Measurements from ENCODE around the gene MED27. TPM values are rescaled to one million over a fixed set of nuclear protein-coding genes. Genes with fewer than 3 reads are reported as not detected.

The MED27 gene
- total RNA-seq, 1 experiment from 2014 or later: 38.4 TPM

DNA sequence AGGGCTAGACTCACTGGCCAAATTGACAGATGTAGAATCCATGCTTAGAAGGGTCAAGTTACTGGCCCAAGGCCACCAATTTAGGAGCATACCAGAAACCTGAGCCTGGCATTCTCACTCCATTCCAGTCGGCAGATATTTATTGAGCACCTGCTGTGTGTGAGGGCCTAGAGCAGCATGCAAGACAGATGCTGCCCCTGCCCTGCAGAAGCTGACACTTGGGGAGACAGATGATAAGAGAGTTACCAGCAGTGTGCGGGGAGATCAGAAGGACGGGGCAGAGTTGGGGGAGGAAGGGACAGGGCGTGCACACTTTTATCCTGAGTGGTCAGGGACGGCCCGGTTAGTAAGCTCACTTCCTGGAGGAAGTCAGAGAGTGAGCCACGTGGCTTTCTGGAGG, 228.3 kb downstream of the MED27 start:
- no peak overlapping the region for H2AFZ ChIP-seq (ENCODE audit: low read length)
- H3K4me1 ChIP-seq (ENCODE audit: insufficient read depth, low read length): no peaks in the 10 kb centered on the region
- no peak for TF ChIP-seq EZH2 (IDR thresholded peaks at IDR 0.05; ENCODE audit: low read length, unreplicated experiment)
- TF ChIP-seq, protein P1, sequence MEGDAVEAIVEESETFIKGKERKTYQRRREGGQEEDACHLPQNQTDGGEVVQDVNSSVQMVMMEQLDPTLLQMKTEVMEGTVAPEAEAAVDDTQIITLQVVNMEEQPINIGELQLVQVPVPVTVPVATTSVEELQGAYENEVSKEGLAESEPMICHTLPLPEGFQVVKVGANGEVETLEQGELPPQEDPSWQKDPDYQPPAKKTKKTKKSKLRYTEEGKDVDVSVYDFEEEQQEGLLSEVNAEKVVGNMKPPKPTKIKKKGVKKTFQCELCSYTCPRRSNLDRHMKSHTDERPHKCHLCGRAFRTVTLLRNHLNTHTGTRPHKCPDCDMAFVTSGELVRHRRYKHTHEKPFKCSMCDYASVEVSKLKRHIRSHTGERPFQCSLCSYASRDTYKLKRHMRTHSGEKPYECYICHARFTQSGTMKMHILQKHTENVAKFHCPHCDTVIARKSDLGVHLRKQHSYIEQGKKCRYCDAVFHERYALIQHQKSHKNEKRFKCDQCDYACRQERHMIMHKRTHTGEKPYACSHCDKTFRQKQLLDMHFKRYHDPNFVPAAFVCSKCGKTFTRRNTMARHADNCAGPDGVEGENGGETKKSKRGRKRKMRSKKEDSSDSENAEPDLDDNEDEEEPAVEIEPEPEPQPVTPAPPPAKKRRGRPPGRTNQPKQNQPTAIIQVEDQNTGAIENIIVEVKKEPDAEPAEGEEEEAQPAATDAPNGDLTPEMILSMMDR (conservative IDR thresholded peaks at IDR 0.05; ENCODE audit: low read depth, low read length): no peak
- H3K9me2 ChIP-seq (replicated peaks; ENCODE audit: low read length): no peaks in the 10 kb centered on the region
- CTCF ChIA-PET: no interaction called here
- H3K36me3 ChIP-seq (ENCODE audit: low read depth, low read length): no peaks in the 10 kb centered on the region
- no peak for ATAC-seq
- no peak for DNase-seq
- POLR2A ChIA-PET (ENCODE audit: unreplicated experiment): no interaction called here
- BruUV-seq (replicated peaks): no TSS peak
- H3K27me3 ChIP-seq (ENCODE audit: low read length): no peaks in the 10 kb centered on the region
- H3K79me2 ChIP-seq (ENCODE audit: low read length): no peaks in the 10 kb centered on the region
- no peaks in the 10 kb centered on the region for H3F3A ChIP-seq (ENCODE audit: low read length, unreplicated experiment)
- no peak overlapping the region for H3K27ac ChIP-seq (ENCODE audit: low read length)
- intact Hi-C loops (cut with micrococcal nuclease): no loop called here
- no peaks in the 10 kb centered on the region for H3K9me3 ChIP-seq (ENCODE audit: low read length)
- H3K9ac ChIP-seq (ENCODE audit: low read length): no peak overlapping the region
- no peak overlapping the region for H3K4me3 ChIP-seq (ENCODE audit: low read length)
- no peaks in the 10 kb centered on the region for H4K20me1 ChIP-seq (ENCODE audit: low read length)
- H3K4me2 ChIP-seq (ENCODE audit: low read length): no peak overlapping the region

DNA sequence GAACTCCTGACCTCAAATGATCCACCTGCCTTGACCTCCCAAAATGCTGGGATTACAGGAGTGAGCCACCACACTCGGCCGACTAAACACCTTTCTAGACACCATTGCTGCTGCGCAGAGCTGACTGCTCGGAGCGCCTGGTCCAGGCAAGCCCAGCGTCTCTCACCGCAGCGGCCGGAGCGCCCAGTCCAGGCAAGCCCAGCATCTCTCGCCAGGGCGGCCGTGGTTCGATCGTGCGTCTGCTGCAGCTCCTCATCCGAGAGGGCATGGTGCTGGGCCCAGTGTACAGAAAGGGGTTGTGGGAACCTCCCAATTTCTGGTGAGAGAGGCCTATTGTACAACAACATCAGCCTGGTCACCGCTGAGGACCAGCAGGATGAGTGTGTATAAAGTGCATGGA, 230.3 kb downstream of the MED27 start:
- Histone ChIP-seq H3K27ac (ENCODE audit: low read length) (no peak overlapping the region), H3K4me1 (ENCODE audit: insufficient read depth, low read length) (no peaks in the 10 kb centered on the region), H2AFZ (ENCODE audit: low read length) (no peak overlapping the region), H3K4me3 (ENCODE audit: low read length) (no peak overlapping the region), H3K9me2 (replicated peaks; ENCODE audit: low read length) (no peaks in the 10 kb centered on the region), H3K36me3 (ENCODE audit: low read depth, low read length) (no peaks in the 10 kb centered on the region), H3K79me2 (ENCODE audit: low read length) (no peaks in the 10 kb centered on the region), H3K4me2 (ENCODE audit: low read length) (no peak overlapping the region), H3K27me3 (ENCODE audit: low read length) (no peaks in the 10 kb centered on the region), H3K9me3 (ENCODE audit: low read length) (no peaks in the 10 kb centered on the region), H3F3A (ENCODE audit: low read length, unreplicated experiment) (no peaks in the 10 kb centered on the region), H4K20me1 (ENCODE audit: low read length) (no peaks in the 10 kb centered on the region), H3K9ac (ENCODE audit: low read length) (no peak overlapping the region)
- BruUV-seq (replicated peaks): no TSS peak
- no peak for DNase-seq
- no peak for ATAC-seq
- CTCF ChIA-PET: no interaction called here
- TF ChIP-seq EZH2 (IDR thresholded peaks at IDR 0.05; ENCODE audit: low read length, unreplicated experiment) (no peak), EZH2phosphoT487 (IDR thresholded peaks at IDR 0.05; ENCODE audit: borderline replicate concordance, low read length) (no peak)
- TF ChIP-seq, protein P1 (conservative IDR thresholded peaks at IDR 0.05; ENCODE audit: low read depth, low read length): no peak
- POLR2A ChIA-PET (ENCODE audit: unreplicated experiment): no interaction called here
- intact Hi-C loops (cut with micrococcal nuclease): no loop called here

DNA sequence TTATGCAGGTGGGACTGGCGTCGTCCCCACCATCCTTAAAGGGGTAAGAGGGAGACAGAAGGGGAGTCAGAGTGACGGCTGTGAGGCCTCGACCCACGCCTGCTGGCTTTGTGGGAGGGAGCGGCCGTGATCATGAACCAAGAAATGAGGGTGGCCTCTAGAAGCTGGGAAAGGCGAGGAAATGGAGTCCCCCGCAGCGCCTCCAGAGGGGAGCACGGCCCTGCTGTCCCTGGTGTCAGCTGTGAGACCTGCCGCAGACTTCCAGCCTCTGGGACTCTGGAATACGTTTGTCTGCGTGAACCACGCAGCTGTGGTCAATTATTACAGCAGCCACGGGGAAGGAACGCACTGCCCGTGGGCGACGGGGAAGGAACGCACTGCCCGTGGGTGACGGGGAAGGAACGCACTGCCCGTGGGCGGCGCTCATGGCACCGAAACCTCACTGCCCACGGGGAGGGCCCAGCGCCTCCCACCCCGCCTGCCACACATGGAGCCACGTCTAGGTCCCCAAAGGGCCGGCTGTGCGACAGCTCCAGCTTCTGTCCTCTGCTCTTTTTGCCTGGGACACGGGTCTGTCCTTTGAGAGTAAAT, 231.0 kb downstream of the MED27 start:
- Histone ChIP-seq H3K9ac (ENCODE audit: low read length) (no peak overlapping the region), H3K36me3 (ENCODE audit: low read depth, low read length) (no peaks in the 10 kb centered on the region), H3K27ac (ENCODE audit: low read length) (no peak overlapping the region), H3K9me2 (replicated peaks; ENCODE audit: low read length) (no peaks in the 10 kb centered on the region), H3F3A (ENCODE audit: low read length, unreplicated experiment) (no peaks in the 10 kb centered on the region), H3K27me3 (ENCODE audit: low read length) (no peaks in the 10 kb centered on the region), H3K4me3 (ENCODE audit: low read length) (no peak overlapping the region), H3K79me2 (ENCODE audit: low read length) (no peaks in the 10 kb centered on the region), H4K20me1 (ENCODE audit: low read length) (no peaks in the 10 kb centered on the region), H3K4me1 (ENCODE audit: insufficient read depth, low read length) (no peaks in the 10 kb centered on the region), H3K9me3 (ENCODE audit: low read length) (no peaks in the 10 kb centered on the region), H3K4me2 (ENCODE audit: low read length) (no peak overlapping the region), H2AFZ (ENCODE audit: low read length) (no peak overlapping the region)
- CTCF ChIA-PET: no interaction called here
- DNase-seq (no peak), ATAC-seq (no peak)
- intact Hi-C loops (cut with micrococcal nuclease): no loop called here
- POLR2A ChIA-PET (ENCODE audit: unreplicated experiment): no interaction called here
- no TSS peak for BruUV-seq (replicated peaks)
- no peak for TF ChIP-seq EZH2 (IDR thresholded peaks at IDR 0.05; ENCODE audit: low read length, unreplicated experiment)
- no peak for TF ChIP-seq EZH2phosphoT487 (IDR thresholded peaks at IDR 0.05; ENCODE audit: borderline replicate concordance, low read length)
- TF ChIP-seq, protein P1 (conservative IDR thresholded peaks at IDR 0.05; ENCODE audit: low read depth, low read length): no peak
